ENCODE results near the gene SERPINE1. TPM values are rescaled to one million over a fixed set of nuclear protein-coding genes. Genes with fewer than 3 reads are reported as not detected.

SERPINE1 gene
- total and polyA plus RNA-seq, 2 of the 4 experiments (the other 2 are of a cell fraction), result 1,441 to 2,783 TPM

DNA sequence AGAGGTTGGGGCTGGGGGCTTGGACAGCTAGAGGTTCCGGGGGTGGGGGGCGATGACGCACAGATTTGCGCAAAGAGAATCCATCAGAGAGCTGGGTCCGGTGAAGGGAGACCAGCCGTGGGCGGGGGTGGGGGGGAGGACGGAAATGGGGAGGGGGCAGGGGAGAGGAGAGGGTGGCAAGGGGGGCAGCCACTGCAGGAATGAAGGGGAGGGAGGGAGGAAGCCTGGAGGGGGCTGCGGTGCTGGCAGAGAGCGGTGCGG lies 39.7 kb downstream of the SERPINE1 start:
- dilution Hi-C loops (cut with HindIII; ENCODE audit: low sequenced_read_pairs, unreplicated experiment) (no loop called here), in situ Hi-C loops (cut with MboI; ENCODE audit: low sequenced_read_pairs) (no loop called here), intact Hi-C loops (cut with micrococcal nuclease) (no loop called here)
- ATAC-seq (ENCODE audit: low read depth), result no peak
- peaks cover 1% of the 10 kb centered on the region; the same call in 1 of the 2 replicates for H3K36me3 ChIP-seq (ENCODE audit: control insufficient read depth, insufficient read depth, low read length)
- no peak overlapping the region for H3K56ac ChIP-seq (ENCODE audit: extremely low read depth, insufficient read depth, low read length)
- H2BK15ac ChIP-seq (ENCODE audit: low read depth, low read length), result no peak overlapping the region
- WGBS, 2 experiments (ENCODE audit: extremely low coverage in 2 of 2, insufficient read length in 1 of 2), result no CpG with 5 or more reads among the region's 11 CpGs
- H4K8ac ChIP-seq (ENCODE audit: low read depth in 2 of 2, low read length in 2 of 2), result no peak overlapping the region
- no peak overlapping the region for H4K91ac ChIP-seq (ENCODE audit: insufficient read depth, low read depth, low read length)
- H3K27me3 ChIP-seq (ENCODE audit: control insufficient read depth, insufficient read depth, low read length), result peaks cover 42% of the 10 kb centered on the region
- BruUV-seq (replicated peaks), result no TSS peak
- H3K9ac ChIP-seq (ENCODE audit: low read depth, low read length), result no peak overlapping the region
- TF ChIP-seq SMC3 (IDR thresholded peaks at IDR 0.05; ENCODE audit: low read depth, low read length) (no peak), RAD21 (IDR thresholded peaks at IDR 0.05; ENCODE audit: low read length) (no peak), BHLHE40 (IDR thresholded peaks at IDR 0.05; ENCODE audit: low read depth, low read length) (no peak), MAFK (IDR thresholded peaks at IDR 0.05; ENCODE audit: low read depth, low read length) (no peak), RCOR1 (IDR thresholded peaks at IDR 0.05; ENCODE audit: insufficient replicate concordance, low read length) (no peak), CHD1 (IDR thresholded peaks at IDR 0.05; ENCODE audit: low read depth, low read length) (no peak), CEBPB (IDR thresholded peaks at IDR 0.05; ENCODE audit: low read depth, low read length) (no peak), RFX5 (IDR thresholded peaks at IDR 0.05; ENCODE audit: low read depth, low read length) (no peak), POLR2A (IDR thresholded peaks at IDR 0.05; ENCODE audit: low read depth, low read length) (no peak), MXI1 (IDR thresholded peaks at IDR 0.05; ENCODE audit: borderline replicate concordance, low read depth, low read length) (no peak), NFE2L2 (IDR thresholded peaks at IDR 0.05; ENCODE audit: low read depth, low read length) (no peak), FOS (IDR thresholded peaks at IDR 0.05; ENCODE audit: low read depth, low read length) (no peak), MAZ (IDR thresholded peaks at IDR 0.05; ENCODE audit: borderline replicate concordance, low read depth, low read length) (no peak)
- TF ChIP-seq, protein P1, sequence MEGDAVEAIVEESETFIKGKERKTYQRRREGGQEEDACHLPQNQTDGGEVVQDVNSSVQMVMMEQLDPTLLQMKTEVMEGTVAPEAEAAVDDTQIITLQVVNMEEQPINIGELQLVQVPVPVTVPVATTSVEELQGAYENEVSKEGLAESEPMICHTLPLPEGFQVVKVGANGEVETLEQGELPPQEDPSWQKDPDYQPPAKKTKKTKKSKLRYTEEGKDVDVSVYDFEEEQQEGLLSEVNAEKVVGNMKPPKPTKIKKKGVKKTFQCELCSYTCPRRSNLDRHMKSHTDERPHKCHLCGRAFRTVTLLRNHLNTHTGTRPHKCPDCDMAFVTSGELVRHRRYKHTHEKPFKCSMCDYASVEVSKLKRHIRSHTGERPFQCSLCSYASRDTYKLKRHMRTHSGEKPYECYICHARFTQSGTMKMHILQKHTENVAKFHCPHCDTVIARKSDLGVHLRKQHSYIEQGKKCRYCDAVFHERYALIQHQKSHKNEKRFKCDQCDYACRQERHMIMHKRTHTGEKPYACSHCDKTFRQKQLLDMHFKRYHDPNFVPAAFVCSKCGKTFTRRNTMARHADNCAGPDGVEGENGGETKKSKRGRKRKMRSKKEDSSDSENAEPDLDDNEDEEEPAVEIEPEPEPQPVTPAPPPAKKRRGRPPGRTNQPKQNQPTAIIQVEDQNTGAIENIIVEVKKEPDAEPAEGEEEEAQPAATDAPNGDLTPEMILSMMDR (conservative IDR thresholded peaks at IDR 0.05; ENCODE audit: low read depth, low read length), result no peak
- TF ChIP-seq, protein P2, sequence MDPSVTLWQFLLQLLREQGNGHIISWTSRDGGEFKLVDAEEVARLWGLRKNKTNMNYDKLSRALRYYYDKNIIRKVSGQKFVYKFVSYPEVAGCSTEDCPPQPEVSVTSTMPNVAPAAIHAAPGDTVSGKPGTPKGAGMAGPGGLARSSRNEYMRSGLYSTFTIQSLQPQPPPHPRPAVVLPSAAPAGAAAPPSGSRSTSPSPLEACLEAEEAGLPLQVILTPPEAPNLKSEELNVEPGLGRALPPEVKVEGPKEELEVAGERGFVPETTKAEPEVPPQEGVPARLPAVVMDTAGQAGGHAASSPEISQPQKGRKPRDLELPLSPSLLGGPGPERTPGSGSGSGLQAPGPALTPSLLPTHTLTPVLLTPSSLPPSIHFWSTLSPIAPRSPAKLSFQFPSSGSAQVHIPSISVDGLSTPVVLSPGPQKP (IDR thresholded peaks at IDR 0.05; ENCODE audit: borderline replicate concordance, low read depth, low read length), result no peak
- TF ChIP-seq, protein P3, sequence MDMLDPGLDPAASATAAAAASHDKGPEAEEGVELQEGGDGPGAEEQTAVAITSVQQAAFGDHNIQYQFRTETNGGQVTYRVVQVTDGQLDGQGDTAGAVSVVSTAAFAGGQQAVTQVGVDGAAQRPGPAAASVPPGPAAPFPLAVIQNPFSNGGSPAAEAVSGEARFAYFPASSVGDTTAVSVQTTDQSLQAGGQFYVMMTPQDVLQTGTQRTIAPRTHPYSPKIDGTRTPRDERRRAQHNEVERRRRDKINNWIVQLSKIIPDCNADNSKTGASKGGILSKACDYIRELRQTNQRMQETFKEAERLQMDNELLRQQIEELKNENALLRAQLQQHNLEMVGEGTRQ (IDR thresholded peaks at IDR 0.05; ENCODE audit: low read depth, low read length), result no peak
- H4K20me1 ChIP-seq (ENCODE audit: insufficient read depth, low read length), result peaks cover 14% of the 10 kb centered on the region; the same call in 1 of the 2 replicates
- no peak overlapping the region for H3K4me2 ChIP-seq (ENCODE audit: low read depth, low read length)
- no peak overlapping the region for H2AK5ac ChIP-seq (ENCODE audit: low read depth, low read length)
- no peak overlapping the region for H3K4ac ChIP-seq (ENCODE audit: low read depth, low read length)
- ChIA-PET CTCF (no interaction called here), POLR2A (ENCODE audit: unreplicated experiment) (no interaction called here)
- no peak overlapping the region for H3K23ac ChIP-seq (ENCODE audit: low read depth, low read length)
- peaks cover 18% of the 10 kb centered on the region for H3K4me1 ChIP-seq (ENCODE audit: control insufficient read depth, insufficient read depth, low read length)
- H2AK9ac ChIP-seq (replicated peaks; ENCODE audit: low read depth, low read length, poor library complexity), result no peak overlapping the region
- peak overlapping the region; percentile 69 for H2AFZ ChIP-seq (replicated peaks; ENCODE audit: low read length, poor library complexity)
- H2BK5ac ChIP-seq (ENCODE audit: low read depth, low read length, poor library complexity, severe bottlenecking), result no peak overlapping the region
- no peak overlapping the region for H4K5ac ChIP-seq (ENCODE audit: low read depth, low read length)
- H3K9me1 ChIP-seq (ENCODE audit: insufficient read depth, low read length), result peaks cover 14% of the 10 kb centered on the region
- H3K14ac ChIP-seq (replicated peaks; ENCODE audit: low read depth, low read length), result no peak overlapping the region
- no peak overlapping the region for H3K4me3 ChIP-seq (ENCODE audit: insufficient read depth, low read depth, low read length)
- no peak overlapping the region for H3K27ac ChIP-seq (ENCODE audit: insufficient read depth, low read length)
- no peak for DNase-seq
- peaks cover 0 to 3% of the 10 kb centered on the region in 2 experiments; a peak in 1 of 4 replicates for H3K79me1 ChIP-seq (ENCODE audit: low read depth in 1 of 2, low read length in 2 of 2)
- H2BK120ac ChIP-seq (ENCODE audit: low read depth, low read length), result no peak overlapping the region
- H3K18ac ChIP-seq (ENCODE audit: low read depth, low read length), result no peak overlapping the region
- no peaks in the 10 kb centered on the region for H3K9me3 ChIP-seq (ENCODE audit: control insufficient read depth, insufficient read depth, low read length)
- H2BK20ac ChIP-seq (ENCODE audit: low read depth, low read length), result no peak overlapping the region

Data from IMR-90 (cell line).